OCI-LY1 (cell line): ENCODE data around the gene CLCN6.

ENCODE experiments used
- H2AFZ ChIP-seq: fragments of 200-600 bp; sonication (generic), shearing (Covaris generic); 2 replicates; pipeline ENCODE4 v1.6.0; 2014; ENCODE audit warnings: antibody characterized with exemption, mild to moderate bottlenecking, low read length
- H3F3A ChIP-seq: fragments of 200-600 bp; sonication (generic), shearing (Covaris generic); 2 replicates; pipeline ENCODE4 v1.6.0; 2014; ENCODE audit warnings: mild to moderate bottlenecking, antibody characterized with exemption, low read length, moderate library complexity; ENCODE audit not compliant: insufficient read depth
- H3K27ac ChIP-seq: fragments of 200-600 bp; sonication (generic); 2 replicates; pipeline ENCODE4 v1.5.1; 2014; ENCODE audit warnings: low read length, mixed run types, mild to moderate bottlenecking, low read depth; ENCODE audit not compliant: poor library complexity, severe bottlenecking
- H3K27me3 ChIP-seq: fragments of 200-600 bp; sonication (generic); 2 replicates; pipeline ENCODE4 v1.6.0; 2014; ENCODE audit warnings: antibody characterized with exemption, mild to moderate bottlenecking, low read length, moderate library complexity; ENCODE audit not compliant: insufficient read depth
- H3K36me3 ChIP-seq: fragments of 200-600 bp; sonication (generic); 2 replicates; pipeline ENCODE4 v1.6.1; 2014; ENCODE audit warnings: mild to moderate bottlenecking, antibody characterized with exemption, low read length, moderate library complexity, mixed read lengths; ENCODE audit not compliant: insufficient read depth
- H3K4me1 ChIP-seq: fragments of 200-600 bp; sonication (generic); 2 replicates; pipeline ENCODE4 v1.5.1; 2014; ENCODE audit warnings: mild to moderate bottlenecking, low read length, moderate library complexity; ENCODE audit not compliant: insufficient read depth, severe bottlenecking
- H3K4me2 ChIP-seq: fragments of 200-600 bp; sonication (generic), shearing (Covaris generic); 2 replicates; pipeline ENCODE4 v1.6.1; 2014; ENCODE audit warnings: low read length
- H3K4me3 ChIP-seq: fragments of 200-600 bp; sonication (generic); 2 replicates; pipeline ENCODE4 v1.5.1; 2014; ENCODE audit warnings: low read length, low read depth, mild to moderate bottlenecking, mixed read lengths; ENCODE audit not compliant: poor library complexity, severe bottlenecking
- H3K79me2 ChIP-seq: fragments of 200-600 bp; shearing (Covaris generic); 2 replicates; pipeline ENCODE4 v1.6.1; 2016; ENCODE audit warnings: mixed run types, low read length, mixed read lengths; ENCODE audit not compliant: insufficient read depth
- H3K9ac ChIP-seq: fragments of 200-600 bp; sonication (generic), shearing (Covaris generic); 2 replicates; pipeline ENCODE4 v1.6.1; 2014; ENCODE audit warnings: mild to moderate bottlenecking, low read length, mixed read lengths
- H3K9me2 ChIP-seq: fragments of 200-600 bp; sonication (generic), shearing (Covaris generic); 2 replicates; pipeline ENCODE4 v1.6.1; 2014; ENCODE audit warnings: low read depth, mild to moderate bottlenecking, low read length, mixed read lengths
- H3K9me3 ChIP-seq: fragments of 200-600 bp; shearing (Covaris generic); 2 replicates; pipeline ENCODE4 v1.6.1; 2014; ENCODE audit warnings: low read length, mixed read lengths
- H4K20me1 ChIP-seq: fragments of 200-600 bp; sonication (generic), shearing (Covaris generic); 2 replicates; pipeline ENCODE4 v1.6.0; 2016; ENCODE audit warnings: mild to moderate bottlenecking, low read length; ENCODE audit not compliant: insufficient read depth
- CTCF ChIP-seq: fragments of 200-600 bp; sonication (generic), shearing (Covaris generic); IDR thresholded peaks from 2 replicates; pipeline ENCODE4 v1.5.1; 2017; ENCODE audit warnings: mild to moderate bottlenecking, antibody characterized with exemption, low read length, moderate library complexity, mixed read lengths
- EZH2 ChIP-seq: fragments of 200-600 bp; sonication (generic), shearing (Covaris generic); IDR thresholded peaks from 2 replicates; pipeline ENCODE4 v1.8.0; 2017; ENCODE audit warnings: borderline replicate concordance, mixed run types, mild to moderate bottlenecking, antibody characterized with exemption, low read length, moderate library complexity, mixed read lengths

Gene CLCN6

GRCh38 chr1:11831945-11832725 lies 26.1 kb downstream of the CLCN6 start:
- Histone ChIP-seq H4K20me1 (no peaks in the 10 kb centered on the region), H3K4me1 (no peaks in the 10 kb centered on the region), H3K9me2 (no peaks in the 10 kb centered on the region), H3K27me3 (no peaks in the 10 kb centered on the region), H2AFZ (no peak overlapping the region), H3K9ac (no peak overlapping the region), H3K36me3 (peaks cover 84% of the 10 kb centered on the region), H3K4me2 (no peak overlapping the region), H3F3A (no peaks in the 10 kb centered on the region), H3K79me2 (no peaks in the 10 kb centered on the region), H3K27ac (no peak overlapping the region), H3K9me3 (no peaks in the 10 kb centered on the region), H3K4me3 (no peak overlapping the region)
- TF ChIP-seq EZH2: no peak

GRCh38 chr1:11833497-11833896 lies 27.5 kb downstream of the CLCN6 start:
- Histone ChIP-seq H3K4me3 (no peak overlapping the region), H2AFZ (no peak overlapping the region), H3K27ac (no peak overlapping the region), H3K9ac (no peak overlapping the region), H3K9me3 (no peaks in the 10 kb centered on the region), H4K20me1 (no peaks in the 10 kb centered on the region), H3K4me2 (no peak overlapping the region), H3K79me2 (no peaks in the 10 kb centered on the region), H3K9me2 (no peaks in the 10 kb centered on the region), H3K36me3 (peaks cover 85% of the 10 kb centered on the region), H3K4me1 (no peaks in the 10 kb centered on the region), H3K27me3 (no peaks in the 10 kb centered on the region), H3F3A (no peaks in the 10 kb centered on the region)
- TF ChIP-seq EZH2 (no peak), CTCF (no peak)

GRCh38 chr1:11833900-11834299 lies 27.9 kb downstream of the CLCN6 start:
- TF ChIP-seq EZH2 (no peak), CTCF (no peak)
- no peaks in the 10 kb centered on the region for H4K20me1 ChIP-seq
- H3K36me3 ChIP-seq: peaks cover 84% of the 10 kb centered on the region

More at GRCh38 chr1:11833900-11834299, 27.9 kb downstream of the CLCN6 start:
- H3K9ac ChIP-seq: no peak overlapping the region
- no peaks in the 10 kb centered on the region for H3K9me3 ChIP-seq
- H3K4me1 ChIP-seq: no peaks in the 10 kb centered on the region
- H3K79me2 ChIP-seq: no peaks in the 10 kb centered on the region
- H2AFZ ChIP-seq: no peak overlapping the region
- H3K27ac ChIP-seq: no peak overlapping the region
- H3K4me3 ChIP-seq: no peak overlapping the region
- H3K9me2 ChIP-seq: no peaks in the 10 kb centered on the region
- no peak overlapping the region for H3K4me2 ChIP-seq
- no peaks in the 10 kb centered on the region for H3K27me3 ChIP-seq
- no peaks in the 10 kb centered on the region for H3F3A ChIP-seq
